ENCODE results near the gene COX7C. TPM values are rescaled to one million over a fixed set of nuclear protein-coding genes. Genes with fewer than 3 reads are reported as not detected.

COX7C gene
- total and polyA plus RNA-seq, 4 donors: 237 to 1,009 (median 482) TPM

- DNase-seq (no peak), ATAC-seq (ENCODE audit: insufficient read depth, low FRiP score) (no peak)
- Histone ChIP-seq H3K4me1 (ENCODE audit: control insufficient read depth in 5 of 5, insufficient read depth in 5 of 5, low read length in 5 of 5) (no peaks in the 10 kb centered on the region), H3K9me3 (ENCODE audit: control insufficient read depth in 4 of 4, insufficient read depth in 3 of 4, low read length in 3 of 4) (no peaks in the 10 kb centered on the region), H3K27ac (ENCODE audit: low read depth in 1 of 2, low read length in 1 of 2) (no peak overlapping the region), H3K4me3 (no peak overlapping the region), H3K27me3 (ENCODE audit: control insufficient read depth in 3 of 3, insufficient read depth in 3 of 3, low read length in 2 of 3) (no peaks in the 10 kb centered on the region), H3K9ac (ENCODE audit: insufficient read depth in 1 of 2, low read length in 2 of 2) (no peak overlapping the region), H3K36me3 (ENCODE audit: control insufficient read depth in 4 of 4, insufficient read depth in 4 of 4, low read length in 4 of 4) (no peaks in the 10 kb centered on the region)
- 77 to 85% methylated on average over 3 of the region's 3 CpGs for WGBS, 2 donors
- TF ChIP-seq CTCF (IDR thresholded peaks at IDR 0.05; ENCODE audit: control extremely low read depth, extremely low read depth): no peak
Observed at GRCh38 chr5:86666981-86667380, 49.2 kb downstream of the COX7C start.

Small RNA genes within 50 kb of the gene (small RNA-seq; reads per million reads assigned to genes)
- not detected for gene RNU6-804P (ENCODE audit: low replicate concordance)

All from lung (tissue), 13 donors.